GM18858 (cell line): Measurements from ENCODE around the gene IFT88.

Experiments used
- ATAC-seq: cut with Tn5 transposase; IDR thresholded peaks from one replicate; pipeline ENCODE4 v1.9.1; 2021; ENCODE audit not compliant: unreplicated experiment

IFT88 gene

DNA sequence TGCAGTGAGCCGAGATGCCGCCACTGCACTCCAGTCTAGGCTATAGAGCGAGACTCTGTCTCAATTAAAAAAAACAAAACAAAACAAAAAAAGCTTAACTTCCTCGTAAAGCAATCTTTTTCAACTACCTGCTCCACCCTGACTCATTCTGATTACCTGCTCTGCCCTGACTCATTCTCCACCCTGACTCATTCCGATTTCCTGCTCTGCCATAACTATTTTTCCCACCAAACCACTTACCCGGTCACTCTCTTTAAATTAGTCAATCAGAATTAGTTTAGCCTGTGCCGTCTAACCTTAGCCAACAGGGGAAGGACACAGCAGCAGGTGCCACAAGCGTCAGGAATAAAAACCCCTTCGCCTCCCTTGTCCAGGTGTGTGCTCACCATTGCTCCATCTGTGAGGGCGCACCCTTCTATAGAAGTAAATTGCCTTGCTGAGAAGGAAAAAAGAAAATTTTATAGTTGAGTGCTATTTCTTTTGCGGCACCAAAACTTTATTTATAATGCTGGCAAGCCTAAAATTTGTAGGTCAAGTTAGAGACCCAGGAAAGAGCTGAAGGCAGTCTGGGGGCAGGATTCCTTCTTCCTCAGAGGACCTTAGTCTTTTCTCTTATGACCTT is 1.7 kb upstream of the IFT88 start:
- no peak for ATAC-seq

DNA sequence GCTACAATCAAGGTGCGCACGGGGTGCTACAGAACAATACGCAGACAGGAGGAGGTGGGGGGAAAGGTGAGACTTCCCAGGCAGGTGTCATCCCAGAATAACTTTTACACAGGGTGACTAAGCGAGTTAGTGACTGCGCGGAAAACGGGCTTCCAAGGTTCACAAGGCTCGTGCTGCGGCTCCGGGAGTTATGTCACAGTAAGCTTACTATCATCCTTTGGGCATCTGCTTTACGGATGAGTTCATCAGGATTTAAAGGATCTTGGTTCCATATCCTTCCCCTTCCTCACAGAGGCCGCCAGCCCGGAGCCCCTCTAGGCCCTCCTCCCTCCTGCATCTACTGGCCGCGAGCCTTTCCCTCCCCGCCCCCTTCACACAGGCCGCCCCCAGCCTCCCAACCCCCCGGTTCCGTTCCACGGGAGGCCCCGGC is 474 bp upstream of the IFT88 start:
- peak; percentile 7 for ATAC-seq

DNA sequence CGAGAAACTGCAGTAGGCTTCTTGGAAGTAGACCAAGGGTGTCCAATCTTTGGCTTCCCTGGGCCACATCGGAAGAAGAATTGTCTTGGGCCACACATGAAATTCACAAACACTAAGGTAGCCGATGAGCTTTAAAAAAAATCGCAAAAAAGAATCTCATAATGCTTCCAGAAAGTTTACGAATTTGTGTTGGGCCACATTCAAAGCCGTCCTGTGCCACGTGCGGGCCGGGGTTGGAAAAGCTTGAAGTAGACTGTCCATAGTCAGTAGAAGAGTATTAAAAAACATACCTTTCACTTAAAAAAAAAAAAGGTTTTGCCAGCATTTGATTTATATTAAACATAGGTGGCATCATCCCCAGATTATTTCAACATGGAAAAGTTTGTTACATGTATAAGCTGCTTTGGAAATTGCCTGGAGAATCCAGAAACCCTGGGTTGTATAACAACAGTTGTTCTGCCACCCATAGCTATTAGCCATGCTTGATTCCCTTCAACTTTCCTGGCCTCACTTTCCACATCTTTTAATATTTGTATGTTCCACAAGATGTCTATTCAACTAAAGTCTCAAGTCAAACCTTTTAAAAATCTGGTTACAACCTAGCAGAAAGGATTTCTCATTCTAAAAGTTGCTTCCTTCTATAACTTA is 1.0 kb downstream of the IFT88 start:
- no peak for ATAC-seq

DNA sequence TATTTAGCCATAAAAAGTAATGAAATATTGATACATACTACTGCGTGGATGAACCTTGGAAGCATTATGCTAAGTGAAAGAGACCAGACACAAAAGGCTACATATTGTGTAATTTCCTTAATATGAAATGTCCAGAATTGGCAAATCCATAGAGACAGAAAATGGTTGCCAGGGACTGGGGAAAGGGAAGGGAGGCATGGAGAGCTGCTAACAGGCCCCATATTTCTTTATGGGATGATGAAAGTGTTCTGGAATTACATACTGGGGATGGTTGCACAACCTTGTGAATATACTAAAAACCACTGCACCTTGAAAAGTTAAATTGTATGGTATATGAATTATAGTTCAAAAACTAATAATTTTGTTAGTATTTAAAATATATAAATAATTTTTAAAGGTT is 3.6 kb downstream of the IFT88 start:
- ATAC-seq = no peak

DNA sequence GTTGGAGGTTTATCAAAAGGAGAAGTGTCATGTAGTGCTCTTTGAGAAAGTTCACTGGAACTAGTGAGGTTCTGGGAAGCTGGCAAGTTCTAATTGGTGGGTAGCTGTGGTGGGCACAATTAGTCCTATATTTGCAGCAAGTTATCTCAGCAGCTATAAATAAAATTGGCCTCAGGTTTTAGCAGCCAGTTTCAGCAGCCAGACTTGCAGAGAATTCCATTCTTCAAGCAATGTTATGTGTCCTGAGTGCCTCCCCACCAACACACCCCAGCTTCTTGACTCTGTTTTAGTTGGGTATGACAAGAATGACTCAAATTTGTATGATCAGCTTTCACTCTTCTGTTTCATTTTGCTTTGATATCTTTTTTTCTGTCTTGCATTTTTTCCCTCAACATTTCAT is 4.7 kb downstream of the IFT88 start:
- no peak for ATAC-seq

DNA sequence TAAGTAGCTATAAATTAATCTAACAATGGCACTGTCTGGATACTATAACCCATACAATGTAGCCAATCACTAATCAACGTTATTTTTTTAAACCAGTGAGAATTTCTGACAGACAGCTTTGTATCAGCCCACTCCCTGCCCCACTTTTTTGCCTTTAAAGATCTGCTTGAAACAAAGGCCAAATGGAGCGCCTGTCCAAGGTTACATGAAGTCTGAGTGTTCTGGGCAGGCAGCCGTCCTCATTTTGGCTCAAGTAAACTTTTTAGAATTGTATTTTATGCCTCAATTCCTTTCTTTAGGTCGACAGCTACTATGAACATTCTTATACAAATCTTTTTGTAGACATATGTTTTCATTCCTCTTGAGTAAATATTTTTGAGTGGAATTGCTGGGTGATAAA is 6.2 kb downstream of the IFT88 start:
- no peak for ATAC-seq

DNA sequence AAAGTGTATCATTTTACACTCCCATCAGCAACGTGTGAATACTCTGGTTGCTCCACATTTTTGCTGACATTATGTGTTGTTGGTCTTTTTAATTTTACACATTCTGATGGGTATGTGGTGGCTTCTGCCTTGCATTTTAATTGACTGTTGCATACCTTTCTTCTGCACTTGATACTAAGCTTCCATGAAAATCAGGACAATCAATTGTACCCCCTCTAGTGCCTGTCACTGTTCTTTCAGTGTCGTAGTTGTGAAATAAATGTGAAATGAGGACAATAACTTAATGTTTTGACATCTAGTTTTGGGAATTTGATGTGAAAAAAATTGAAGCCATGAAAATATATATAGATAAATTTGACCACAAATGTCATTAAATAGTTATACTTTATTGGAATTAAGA is 6.7 kb downstream of the IFT88 start:
- no peak for ATAC-seq

DNA sequence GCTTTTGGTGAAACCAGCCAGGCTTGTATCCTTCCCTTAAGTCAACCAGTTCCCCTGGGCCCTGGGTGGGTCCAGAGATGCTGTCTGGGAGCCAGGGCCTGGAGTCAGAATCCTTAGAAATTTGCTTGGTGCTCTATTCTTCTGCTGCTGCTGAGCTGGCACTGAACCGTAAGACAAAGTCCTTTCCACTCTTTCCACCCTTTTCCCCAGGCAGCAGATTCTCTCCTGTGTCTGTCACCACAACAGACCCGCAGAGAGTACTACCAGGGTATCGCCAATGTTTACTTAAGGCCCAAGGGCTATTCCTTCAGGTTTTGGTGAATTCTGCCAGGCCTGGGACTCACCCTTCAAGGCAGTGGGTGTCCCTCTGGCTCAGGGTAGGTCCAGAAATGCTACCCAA is 12.2 kb downstream of the IFT88 start:
- no peak for ATAC-seq

DNA sequence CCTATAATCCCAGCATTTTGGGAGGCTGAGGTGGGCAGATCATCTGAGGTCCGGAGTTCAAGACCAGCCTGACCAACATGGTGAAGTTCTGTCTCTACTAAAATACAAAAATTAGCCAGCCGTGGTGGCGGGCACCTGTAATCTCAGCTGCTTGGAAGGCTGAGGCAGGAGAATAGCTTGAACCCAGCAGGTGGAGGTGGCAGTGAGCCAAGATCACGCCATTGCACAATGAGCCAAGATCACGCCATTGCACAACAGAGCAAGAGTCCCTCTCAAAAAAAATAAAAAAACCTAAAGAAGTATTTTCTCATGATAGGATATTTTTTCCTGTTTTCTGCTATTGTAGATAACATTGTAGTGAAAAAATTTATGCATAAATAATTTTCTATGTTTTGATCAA is 13.3 kb downstream of the IFT88 start:
- ATAC-seq = no peak

DNA sequence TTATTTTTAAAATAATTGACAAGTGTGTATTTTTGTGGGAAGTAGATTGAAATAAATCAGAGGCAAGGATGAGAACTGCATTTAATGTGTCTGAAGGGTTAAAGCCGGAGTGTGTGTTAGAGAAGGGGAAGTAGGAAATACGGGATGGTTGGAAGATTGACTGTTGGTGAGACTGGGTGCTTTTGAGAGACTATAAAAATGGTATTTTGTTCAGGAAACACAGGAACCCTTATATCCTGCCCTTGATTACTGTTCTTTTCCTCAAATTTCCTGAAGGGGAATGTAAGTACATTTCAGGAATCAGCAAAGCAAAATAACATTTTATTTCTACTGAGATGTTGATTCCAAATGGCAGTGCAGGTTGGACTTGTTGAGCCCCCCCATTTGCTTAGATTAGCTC is 15.1 kb downstream of the IFT88 start:
- no peak for ATAC-seq

DNA sequence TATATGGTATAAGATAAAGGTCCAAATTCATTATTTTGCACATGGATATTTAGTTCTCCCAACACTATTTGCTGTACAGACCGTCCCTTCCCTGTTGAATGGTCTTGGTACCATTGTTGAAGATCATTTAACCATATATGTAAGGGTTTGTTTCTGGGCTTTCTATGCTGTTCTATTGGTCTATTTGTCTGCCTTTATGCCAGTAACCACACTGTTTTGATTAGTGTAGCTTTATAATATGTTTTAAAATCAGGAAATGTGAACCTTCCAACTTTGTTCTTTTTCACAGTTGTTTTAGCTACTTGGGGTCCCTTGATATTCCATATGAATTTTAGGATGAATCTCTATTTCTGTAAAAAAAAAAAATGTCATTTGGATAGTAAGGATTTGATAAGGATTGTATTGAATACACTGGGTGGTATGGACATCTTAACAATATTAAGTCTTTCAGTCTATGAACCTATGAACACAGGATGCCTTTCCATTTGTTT is 16.9 kb downstream of the IFT88 start:
- ATAC-seq = no peak

DNA sequence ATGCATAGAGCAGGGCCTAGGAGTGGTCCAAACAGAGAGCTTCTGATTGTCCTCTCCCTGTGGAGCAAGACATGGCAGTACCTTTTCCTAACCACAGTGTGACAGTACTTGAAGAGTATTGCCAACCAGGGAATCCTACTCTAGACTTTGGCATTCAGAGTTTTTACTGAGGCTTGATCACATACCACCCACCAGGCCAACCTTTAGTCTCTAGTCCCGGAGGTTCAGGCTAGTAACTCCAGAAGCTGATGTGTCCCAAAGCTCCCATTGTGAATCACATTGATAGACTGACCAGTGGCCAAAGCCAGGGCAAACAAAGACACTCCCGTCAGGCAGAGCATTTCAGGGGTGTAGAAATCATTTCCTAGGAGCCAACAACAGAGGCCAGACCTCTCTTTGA is 18.4 kb downstream of the IFT88 start:
- no peak for ATAC-seq

DNA sequence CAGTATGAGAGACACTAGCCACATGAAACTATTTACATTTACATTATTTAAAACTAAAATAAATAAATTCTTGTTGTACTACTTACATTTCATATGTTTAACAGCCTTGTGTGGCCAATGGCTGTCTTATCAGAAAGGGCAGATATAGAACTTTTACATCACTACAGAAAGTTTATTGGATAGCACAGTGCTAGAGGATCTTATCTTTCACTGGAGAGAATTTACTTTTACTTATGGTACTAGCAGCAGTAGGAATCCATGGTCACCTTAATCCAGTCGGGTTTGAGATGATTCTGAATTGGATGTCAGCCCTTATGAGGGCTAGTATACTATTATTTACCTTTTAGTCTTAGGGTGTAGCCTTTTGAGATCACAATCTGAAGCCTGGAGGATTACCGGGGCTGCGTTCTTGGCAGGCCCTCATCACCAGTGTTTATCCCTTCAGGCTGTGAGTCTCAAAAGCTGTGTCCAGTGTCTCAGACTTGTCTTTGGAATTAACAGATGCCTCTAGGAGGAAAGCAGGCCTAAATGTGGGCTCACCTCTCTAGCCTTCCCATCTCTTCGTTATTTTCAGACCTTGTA is 21.7 kb downstream of the IFT88 start:
- ATAC-seq = no peak

DNA sequence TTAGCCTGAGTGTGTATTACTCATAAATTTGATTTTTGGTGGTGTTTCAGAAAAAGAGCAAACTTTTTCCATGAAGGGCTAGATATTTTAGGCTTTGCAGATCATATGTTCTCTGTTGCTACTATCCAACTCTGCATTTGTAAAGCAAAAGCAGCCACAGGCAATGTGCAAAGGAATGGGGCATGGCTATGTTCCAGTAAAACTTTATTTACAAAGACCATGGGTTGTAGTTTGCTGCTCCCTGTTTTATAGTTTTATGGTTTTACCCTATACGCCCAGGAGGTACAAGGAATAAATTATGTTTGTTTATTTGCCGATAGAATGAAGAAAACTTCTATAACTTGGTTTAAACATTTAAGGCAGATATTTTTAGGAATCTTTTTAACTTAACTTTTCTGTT is 23.6 kb downstream of the IFT88 start:
- ATAC-seq = no peak

DNA sequence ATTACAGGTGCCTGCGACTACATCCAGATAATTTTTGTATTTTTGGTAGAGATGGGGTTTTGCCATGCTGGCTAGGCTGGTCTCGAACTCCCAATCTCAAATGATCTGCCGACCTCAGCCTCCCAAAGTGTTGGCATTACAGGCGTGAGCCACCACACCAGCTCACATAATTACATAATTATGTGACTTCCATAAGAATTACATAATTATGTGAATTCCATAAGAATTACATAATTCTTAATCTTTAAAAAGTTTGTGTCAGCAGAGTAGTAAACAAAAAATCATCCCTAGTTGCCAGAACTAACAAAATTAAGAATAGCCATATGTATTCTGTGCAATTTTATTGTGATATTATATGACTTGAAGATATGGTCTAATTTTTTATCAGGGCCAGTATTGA is 25.6 kb downstream of the IFT88 start:
- ATAC-seq = no peak

DNA sequence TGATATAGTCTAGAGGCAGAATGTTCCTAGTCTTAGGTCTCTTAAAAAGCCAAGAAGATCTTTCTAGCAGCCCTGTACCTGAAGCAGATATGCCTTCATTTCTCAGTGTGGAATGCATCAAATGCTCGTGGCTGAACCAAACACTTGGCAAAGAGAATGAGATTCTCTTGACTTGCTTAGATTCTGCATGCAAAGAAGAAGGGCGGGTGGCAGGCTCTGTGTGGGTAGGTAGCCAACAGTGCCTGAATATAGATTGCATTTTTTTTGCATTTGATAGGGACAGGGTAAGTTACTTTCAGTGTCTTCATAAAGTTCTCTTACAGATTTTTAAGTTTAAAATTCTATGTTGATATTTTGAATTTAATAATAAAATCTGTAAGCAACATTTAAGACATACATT is 27.3 kb downstream of the IFT88 start:
- ATAC-seq = no peak

DNA sequence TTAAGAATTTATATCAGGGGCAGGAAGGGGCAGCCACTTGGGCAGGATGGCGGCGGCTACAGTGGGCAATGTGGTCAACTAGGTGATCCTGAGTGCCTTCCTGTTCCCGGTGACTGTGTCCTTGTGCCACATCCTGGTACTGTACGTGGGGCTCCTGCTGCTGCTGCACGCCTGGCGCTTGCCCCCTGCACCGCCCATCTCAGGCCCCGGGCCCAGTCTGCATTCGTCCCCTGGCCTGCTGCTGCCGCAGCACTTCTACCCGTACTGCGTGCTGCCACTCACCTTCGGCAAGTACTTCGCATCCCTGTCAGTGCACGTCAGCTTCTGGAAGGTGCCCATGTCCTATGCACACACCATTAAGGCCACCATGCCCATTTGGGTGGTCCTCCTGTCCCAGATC is 40.1 kb downstream of the IFT88 start:
- no peak for ATAC-seq

DNA sequence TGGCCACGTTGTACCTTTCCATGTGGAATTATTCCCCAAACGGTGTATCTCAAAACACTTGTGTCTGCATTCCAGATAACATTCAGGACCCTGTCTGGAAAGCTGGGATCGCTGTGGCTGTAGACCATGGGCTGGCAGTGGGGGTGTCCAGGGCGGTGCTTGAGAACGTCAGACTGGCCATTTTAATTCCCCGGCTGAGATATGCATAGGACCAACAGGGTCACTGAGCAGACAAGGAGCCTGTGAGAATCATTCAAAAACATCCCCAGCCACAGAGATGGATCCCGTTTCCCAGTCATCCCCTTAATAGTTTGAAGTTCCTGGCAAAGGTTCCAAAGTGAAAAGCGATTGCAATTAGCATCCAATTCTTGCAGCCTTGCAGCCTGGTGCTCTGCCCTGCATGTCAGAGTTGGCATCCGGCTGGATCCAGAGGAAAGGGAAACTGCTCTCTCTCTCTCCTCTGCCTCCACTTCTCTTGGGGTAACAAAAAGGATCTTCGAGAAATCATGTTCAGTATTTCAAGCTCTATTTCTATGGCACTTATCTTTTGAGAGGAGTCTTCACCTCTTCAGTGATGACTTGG is 41.6 kb downstream of the IFT88 start:
- ATAC-seq = no peak

DNA sequence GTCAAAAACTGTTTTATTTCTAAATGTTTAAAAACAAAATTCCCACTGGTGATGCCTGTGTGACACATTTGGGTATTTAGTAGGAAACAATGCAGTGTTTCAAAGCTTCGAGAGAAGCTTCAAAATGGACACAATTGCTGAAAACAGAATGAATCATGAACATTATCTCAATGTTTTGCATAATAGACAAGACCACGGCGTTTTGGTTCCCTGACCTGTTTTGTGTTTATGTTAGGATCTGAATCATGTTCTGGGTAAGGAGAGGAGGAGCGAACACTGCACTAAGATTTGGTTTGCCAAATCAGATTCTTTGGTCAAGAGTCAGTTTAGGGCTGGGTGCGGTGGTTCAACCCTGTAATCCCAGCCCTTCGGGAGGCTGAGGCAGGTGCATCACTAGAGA is 42.2 kb downstream of the IFT88 start:
- ATAC-seq = no peak

DNA sequence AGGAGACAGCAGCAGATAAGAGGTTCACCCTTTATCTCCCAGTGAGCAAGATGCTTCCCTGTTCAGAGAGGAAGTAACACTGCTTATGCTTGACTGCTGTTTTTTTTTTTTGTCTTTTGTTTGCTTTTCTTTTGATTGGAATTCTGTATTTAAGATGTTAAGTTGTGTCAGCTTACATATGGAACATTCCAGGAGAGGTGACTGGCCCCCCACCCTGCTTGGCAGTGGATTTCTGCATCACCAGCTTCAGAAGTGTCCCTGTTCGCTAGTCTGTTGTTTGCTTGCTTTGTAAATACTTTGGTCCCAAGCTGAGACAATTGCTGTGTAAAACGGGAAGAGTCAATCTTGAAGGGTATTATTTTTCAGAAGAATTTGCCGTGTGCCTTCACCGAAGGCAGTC is 43.0 kb downstream of the IFT88 start:
- no peak for ATAC-seq

DNA sequence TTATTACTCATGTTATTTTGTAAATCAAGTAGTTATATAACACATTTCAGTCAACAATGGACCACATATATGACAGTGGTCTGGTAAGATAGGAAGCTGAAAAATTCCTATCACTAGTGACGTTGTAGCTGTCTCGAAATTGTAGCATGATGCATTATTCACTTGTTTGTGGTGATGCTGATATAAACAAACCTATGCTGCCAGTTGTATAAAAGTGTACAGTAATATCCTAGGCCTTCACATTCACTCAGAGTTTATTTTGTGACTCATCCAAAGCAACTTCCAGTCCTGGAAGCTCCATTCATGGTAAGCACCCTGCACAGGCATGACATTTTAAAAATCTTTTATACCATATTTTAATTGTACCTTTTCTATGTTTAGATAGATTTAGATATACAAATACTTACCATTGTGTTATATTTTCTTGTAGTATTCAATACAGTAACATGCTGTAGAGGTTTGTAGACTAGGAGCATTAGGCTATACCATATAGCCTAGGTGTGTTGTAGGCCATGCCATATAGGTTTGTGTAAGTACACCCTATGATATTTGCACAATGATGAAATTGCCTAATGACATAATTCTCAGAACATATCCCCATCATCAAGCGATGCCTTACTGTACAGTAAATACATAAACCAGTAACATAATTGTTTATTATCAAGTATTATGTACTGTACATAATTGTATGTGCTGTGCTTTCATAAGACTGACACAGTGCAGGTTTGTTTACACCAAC is 49.3 kb downstream of the IFT88 start:
- no peak for ATAC-seq

DNA sequence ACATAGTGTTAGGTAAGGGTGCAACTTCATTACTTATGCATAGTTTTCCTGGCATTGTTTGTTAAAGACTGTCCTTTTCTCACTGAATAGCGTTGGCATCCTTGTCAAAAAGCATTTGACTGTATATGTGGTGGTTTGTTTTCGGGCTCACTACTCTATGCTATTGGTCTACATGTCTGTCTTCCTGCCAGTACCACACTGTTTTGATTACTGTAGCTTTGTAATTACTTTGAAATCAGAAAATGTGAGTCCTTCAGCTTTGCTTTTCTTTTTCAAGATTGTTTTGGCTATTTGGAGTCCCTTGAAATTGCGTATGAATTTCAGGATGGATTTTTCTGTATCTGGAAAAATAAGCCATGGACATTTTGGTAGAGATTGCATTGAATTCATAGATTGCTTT is 56.0 kb downstream of the IFT88 start:
- ATAC-seq = no peak
